ENCODE results near the gene PADI1.

PADI1 gene

GRCh38 chr1:17183388-17184160, 21.4 kb upstream of the PADI1 start:
- DNase-seq, result no peak

GRCh38 chr1:17184161-17184665, 20.7 kb upstream of the PADI1 start:
- DNase-seq, result no peak

GRCh38 chr1:17184822-17185484, 20.0 kb upstream of the PADI1 start:
- DNase-seq, result no peak

DNA sequence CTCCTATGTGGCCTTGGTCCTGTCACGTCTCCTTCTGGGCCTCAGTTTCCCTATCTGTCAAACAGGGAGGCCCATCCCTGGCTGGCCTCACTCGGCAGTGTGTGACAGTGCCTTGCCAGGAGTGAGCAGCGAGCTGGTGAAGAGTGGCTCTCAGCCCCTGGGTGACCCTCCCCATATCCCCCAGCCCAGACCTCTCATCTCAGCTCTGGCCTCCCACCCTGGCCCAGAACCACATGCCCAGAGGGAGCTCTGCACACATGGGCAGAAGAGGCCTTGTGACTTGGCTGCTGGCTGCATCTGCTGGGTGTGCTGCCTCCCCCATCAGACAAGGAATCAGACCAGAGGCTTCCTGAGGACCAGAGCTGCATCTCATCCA, 19.5 kb upstream of the PADI1 start:
- no peak for DNase-seq

GRCh38 chr1:17186216-17186909, 18.6 kb upstream of the PADI1 start:
- no peak for DNase-seq

GRCh38 chr1:17187051-17187450, 17.9 kb upstream of the PADI1 start:
- DNase-seq, result no peak

- no peak for DNase-seq
Measured at GRCh38 chr1:17188217-17188616, 16.7 kb upstream of the PADI1 start.

DNA sequence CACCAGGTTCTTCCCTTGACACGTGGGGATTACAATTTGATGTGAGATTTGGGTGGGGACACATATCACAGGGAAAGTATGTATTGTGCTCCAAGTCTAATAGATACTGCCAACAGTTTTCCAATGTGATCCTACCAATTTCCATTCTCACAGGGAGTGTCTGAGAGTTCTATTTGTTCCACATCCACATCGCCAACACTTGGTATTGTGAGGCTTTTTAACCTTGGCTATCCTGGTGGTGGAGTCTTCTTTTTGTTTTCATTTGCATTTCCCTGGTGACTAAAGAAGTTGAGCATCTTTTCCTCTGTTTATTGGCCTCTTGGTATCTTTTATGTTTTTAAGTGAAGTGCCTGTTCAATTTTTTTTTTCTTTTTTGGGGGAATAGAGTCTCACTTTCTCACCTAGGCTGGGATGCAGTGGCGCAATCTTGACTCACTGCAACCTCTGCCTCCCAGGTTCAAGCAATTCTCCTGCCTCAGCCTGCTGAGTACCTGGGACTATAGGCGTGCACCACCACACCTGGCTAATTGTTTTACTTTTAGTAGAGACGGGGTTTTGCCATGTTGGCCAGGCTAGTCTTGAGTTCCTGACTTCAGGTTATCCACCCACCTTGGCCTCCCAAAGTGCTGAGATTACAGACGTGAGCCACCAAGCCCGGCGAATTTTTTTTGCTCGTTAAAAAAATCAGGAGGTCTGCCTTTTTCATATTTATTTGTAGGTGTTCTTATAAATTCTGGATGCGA, 15.9 kb upstream of the PADI1 start:
- DNase-seq, result no peak

DNA sequence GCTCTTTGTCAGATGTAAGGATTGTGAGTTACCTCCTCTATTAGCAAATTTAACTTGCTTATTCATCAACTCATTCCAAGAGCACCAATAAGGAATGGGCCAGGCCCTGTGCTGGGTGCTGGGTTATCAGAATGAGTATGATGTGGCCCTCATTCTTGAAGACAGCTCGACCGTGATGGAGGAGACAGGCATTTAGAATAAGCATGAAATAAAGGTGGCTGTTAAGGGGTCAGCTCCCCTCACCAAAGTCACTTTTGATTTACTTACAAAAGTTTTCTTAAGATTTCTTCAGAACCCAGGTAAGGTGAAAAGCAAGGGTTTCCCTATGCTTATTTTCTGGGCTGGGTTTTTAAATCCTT, 15.3 kb upstream of the PADI1 start:
- DNase-seq, result no peak

GRCh38 chr1:17190010-17190995, 14.6 kb upstream of the PADI1 start:
- DNase-seq, result no peak

DNA sequence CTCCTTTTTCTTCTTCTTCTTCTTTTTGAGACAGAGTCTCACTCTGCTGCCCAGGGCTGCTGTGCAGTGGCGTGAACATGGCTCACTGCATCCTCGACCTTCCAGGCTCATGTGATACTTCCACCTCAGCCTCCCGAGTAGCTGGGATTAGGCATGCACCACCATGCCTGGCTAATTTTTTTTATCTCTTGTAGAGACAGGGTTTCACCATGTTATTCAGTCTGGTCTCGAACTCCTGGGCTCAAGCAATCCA, 13.0 kb upstream of the PADI1 start:
- DNase-seq, result no peak

- no peak for DNase-seq
Measured at GRCh38 chr1:17192394-17193221, 12.3 kb upstream of the PADI1 start.

DNA sequence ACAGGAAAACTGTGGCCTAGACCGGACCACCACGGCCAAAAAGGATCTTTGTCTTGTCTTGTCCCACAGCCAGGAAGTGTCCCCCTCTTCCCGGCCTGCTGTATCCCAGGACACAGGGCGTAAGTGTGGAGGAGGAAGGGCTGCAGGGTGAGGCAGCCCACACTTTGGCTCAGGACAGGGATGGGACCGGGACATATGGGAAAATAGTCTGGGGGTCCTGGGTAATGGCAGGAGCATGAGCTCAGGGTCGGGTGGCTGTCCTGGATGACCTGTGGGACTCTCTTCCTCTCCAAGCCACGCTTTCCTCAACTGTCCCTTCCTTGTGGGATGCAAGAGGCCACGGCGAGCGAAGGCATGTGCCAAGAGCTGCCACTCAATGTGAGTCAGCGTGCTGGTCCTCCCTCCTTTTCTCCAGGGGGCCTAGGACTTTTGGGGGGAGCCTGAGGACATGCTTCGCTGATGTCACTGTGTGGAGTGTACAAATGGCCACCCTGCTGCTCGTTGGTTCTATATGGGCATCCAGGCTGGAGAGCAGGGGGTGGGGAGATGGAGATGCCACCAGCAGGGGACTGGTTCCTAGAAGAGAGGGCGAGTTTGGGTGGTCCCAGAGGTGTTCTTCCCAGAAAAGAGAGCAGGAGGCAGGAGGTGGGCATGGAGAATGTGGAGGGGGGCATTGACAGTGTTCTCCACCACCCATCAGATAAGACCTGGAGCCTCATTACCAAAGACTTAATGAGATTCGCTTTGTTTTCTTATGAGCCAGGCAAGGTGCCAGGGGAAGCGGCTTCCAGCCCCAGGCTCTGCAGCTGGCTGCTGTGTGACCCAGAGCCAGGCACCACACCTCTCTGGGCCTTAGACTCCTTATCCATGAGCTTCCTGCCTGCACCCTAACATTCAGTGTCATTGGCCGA, 11.5 kb upstream of the PADI1 start:
- DNase-seq, result no peak

- no peak for DNase-seq
Measured at GRCh38 chr1:17194133-17194475, 10.8 kb upstream of the PADI1 start.

DNA sequence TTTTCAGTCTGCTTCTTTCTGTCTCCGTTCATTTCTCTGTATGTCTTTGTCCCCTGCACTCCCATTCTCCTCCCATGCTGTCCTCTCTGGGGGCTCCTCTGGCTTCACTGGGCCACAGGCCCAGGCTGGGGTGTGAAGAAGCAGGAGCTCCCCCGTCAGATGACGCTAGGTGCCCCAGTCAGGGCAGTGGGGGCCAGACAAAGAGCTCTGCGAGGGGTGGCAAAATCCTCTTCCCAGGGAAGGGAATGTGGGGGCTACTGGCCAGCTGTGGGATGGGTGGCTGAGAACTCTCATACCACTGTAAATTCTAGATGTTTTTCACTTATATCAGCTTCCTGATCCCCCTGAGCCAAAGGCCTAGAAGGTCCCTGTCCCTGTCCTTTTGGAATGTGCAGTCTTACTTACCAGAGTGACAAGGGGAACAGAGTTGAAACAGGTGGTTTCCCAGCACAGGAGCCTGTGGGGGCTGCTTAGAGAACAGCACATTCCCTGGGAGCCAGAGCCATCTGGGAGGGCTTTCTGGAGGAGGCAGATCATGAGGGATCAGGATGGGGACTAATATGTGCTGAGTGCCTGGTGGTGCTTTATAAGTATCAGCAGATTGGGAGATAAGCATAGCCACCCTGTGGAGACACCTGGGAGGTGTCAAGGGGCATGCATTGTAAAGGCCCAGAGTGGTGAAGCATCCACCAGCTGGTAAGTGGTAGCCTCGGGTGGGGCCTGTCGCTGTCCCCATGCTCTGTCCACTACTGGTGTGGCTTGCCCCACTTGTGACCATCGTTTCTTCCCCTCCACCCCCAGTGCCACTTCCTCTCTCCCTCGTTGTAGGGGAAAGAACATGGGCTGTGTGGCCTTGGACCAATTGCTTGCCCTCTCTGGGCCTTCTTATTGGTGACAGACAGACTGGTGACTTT, 10.1 kb upstream of the PADI1 start:
- DNase-seq, result no peak

DNA sequence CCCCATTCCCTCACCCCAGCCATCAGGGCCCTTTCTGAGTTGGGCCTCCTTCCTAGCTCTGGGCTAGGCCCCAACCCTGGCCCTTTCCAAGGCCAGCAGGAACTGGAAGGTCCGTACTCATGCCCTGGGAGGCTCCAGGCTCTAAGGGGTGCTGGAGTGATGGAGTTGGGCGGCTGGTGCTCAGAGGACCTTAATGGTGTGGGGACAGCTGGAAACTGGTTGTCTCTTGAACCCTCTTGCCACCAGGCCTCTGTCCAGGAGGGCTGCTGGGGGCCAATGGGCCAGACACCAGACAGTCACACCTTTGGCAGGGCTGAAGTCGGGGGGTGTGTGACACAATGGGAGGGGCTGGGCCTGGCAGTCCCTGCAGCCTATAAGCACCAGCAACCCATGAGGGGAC, 9.2 kb upstream of the PADI1 start:
- DNase-seq, result no peak

- no peak for DNase-seq
Measured at GRCh38 chr1:17196496-17197185, 8.3 kb upstream of the PADI1 start.

DNA sequence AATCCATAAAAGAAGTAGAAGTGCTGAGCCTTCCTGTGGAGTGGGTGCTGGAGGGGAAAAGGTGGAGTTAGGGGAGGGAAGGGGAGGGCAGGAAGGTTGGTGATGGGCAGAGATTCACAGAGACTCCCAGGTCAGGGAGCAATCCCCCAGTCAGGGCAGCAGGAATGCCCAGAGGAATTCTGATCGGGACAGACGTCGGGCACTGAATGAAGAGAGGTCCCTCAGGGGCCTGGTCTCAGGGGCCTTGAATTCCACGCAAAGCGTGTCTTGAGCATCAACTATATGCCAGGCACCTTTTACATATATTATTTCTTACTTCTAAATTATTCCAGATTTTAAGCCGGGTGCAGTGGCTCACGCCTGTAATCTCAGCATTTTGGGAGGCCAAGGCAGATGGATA, 7.2 kb upstream of the PADI1 start:
- no peak for DNase-seq
